ENCODE results near the gene PIEZO2. TPM values are rescaled to one million over a fixed set of nuclear protein-coding genes. Genes with fewer than 3 reads are reported as not detected.

PIEZO2 gene
- total RNA-seq, result not detected

GRCh38 chr18:11149441-11150270, at the start of gene PIEZO2:
Gene PIEZO2 (minus strand): TSS chr18:11149569. CDS start chr18:11148588, 981 bp downstream.

Small RNAs within 50 kb of the gene (microRNA-seq; reads per million reads assigned to microRNA genes)
- not detected for gene MIR6788 (ENCODE audit: borderline microRNAs expressed, borderline replicate concordance)
